Measurements from ENCODE around the gene CWC22.

Gene CWC22

DNA sequence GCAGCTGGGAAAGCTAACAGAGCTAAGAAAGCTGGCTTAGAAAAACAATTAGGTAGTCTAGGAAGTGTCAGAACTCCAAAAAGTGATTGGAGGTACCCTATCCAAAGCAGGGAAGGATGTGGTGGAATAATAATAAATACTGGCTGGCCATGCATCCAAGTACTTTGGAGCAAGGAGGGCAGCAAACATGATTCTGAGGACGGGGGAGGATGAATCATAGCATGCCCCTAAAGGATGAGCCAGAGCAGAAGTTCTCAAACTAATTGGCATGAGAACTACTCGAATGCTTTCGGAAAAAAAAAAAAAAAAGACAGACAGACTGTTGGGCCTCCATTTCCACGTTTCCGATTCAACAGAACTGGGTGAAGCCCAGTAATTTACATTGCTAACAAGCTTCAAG is 2.4 kb downstream of the CWC22 start:
- no peak overlapping the region for H3K4me3 ChIP-seq
- H3K36me3 ChIP-seq = peaks cover 4% of the 10 kb centered on the region; the same call in 1 of the 2 replicates
- 0 out of 2 replicates have a peak overlapping the region, but pooled peaks have one; percentile 65 for H3K4me2 ChIP-seq
- no peak overlapping the region for H3K27ac ChIP-seq
- H3K4me1 ChIP-seq = peaks cover 27% of the 10 kb centered on the region
- no peak for TF ChIP-seq Cebpa-rat (IDR thresholded peaks at IDR 0.05)
- no peak overlapping the region for H3K9ac ChIP-seq
- no peaks in the 10 kb centered on the region for H3K27me3 ChIP-seq
- H3K9me3 ChIP-seq = no peaks in the 10 kb centered on the region
- peaks cover 38% of the 10 kb centered on the region for H4K20me1 ChIP-seq

DNA sequence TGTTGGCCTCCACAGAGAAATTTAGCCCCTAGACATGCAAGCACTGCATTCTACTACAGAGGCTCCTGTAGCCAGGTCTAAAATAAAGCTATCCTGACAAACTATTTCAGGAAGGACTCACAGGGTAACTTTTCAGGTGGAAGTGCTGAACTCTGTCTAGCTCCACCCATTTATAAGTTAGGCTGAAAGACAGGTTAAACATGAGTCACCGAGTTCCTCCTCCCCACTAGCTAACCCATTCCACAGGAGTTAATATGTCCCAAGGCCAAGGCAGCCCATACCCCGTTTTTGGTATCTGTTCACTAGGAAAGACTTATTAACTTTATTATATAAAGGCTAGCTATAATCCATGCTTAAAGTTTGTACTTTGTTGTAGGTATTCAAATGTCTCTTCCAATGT is 3.5 kb downstream of the CWC22 start:
- H3K4me3 ChIP-seq = no peak overlapping the region
- TF ChIP-seq Cebpa-rat (IDR thresholded peaks at IDR 0.05) = no peak

DNA sequence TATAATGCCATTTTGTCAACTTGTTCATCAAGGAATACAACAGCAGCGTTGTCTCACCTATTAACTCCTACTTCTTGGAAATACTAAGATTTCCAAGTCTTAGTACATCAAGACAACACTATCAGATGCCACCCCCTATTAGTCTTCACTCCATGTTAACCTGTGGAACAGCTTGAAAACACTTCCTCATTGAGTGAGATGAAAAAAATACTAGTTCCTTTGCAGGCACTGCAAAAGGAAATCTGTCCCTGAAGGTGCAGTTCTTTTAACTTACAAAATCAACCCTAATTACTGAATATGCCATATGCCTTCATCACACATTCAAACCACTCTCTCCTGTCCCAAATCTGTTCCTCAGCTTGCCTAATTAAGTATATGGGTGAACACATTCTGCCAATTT is 4.0 kb downstream of the CWC22 start:
- Histone ChIP-seq H3K9me3 (no peaks in the 10 kb centered on the region), H3K9ac (no peak overlapping the region), H3K4me3 (no peak overlapping the region), H3K4me2 (no peak overlapping the region), H3K36me3 (peaks cover 4% of the 10 kb centered on the region; the same call in 1 of the 2 replicates), H3K27me3 (no peaks in the 10 kb centered on the region), H3K4me1 (peaks cover 27% of the 10 kb centered on the region), H3K27ac (no peak overlapping the region), H4K20me1 (peaks cover 54% of the 10 kb centered on the region)
- no peak for TF ChIP-seq Cebpa-rat (IDR thresholded peaks at IDR 0.05)

More for the DNA sequence above, 3.5 kb downstream of the CWC22 start:
- Histone ChIP-seq H3K9ac (no peak overlapping the region), H3K27ac (no peak overlapping the region), H3K4me2 (no peak overlapping the region), H4K20me1 (peaks cover 50% of the 10 kb centered on the region), H3K9me3 (no peaks in the 10 kb centered on the region), H3K36me3 (peaks cover 4% of the 10 kb centered on the region; the same call in 1 of the 2 replicates), H3K4me1 (peaks cover 27% of the 10 kb centered on the region), H3K27me3 (no peaks in the 10 kb centered on the region)

DNA sequence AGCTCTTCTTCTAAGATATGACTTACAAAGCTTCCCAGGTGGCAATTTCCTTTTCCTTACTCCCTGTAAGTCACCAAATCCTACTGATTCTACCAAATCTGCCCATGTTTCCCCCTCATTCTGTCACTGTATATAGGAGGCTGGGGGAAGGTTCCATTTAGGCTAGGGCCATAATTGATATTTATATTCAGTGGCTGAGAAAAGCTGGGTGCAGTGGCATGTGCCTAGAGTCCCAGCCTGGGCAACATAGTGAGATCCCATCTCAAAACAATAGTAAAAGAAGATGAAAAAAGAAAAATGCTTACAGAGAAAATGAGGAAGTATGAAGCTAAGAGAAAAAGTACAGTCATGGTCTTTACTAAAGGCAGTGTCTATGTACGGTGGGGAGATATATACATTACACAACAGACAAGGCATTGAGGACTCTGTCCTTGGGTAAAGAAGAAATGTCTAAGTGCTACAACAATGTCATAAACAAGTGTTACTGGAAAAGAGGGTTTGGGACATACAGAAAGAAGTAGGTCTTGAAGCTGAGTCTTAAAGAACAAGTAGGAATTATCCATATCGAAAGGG is 4.8 kb downstream of the CWC22 start:
- peaks cover 21% of the 10 kb centered on the region for H3K4me1 ChIP-seq

DNA sequence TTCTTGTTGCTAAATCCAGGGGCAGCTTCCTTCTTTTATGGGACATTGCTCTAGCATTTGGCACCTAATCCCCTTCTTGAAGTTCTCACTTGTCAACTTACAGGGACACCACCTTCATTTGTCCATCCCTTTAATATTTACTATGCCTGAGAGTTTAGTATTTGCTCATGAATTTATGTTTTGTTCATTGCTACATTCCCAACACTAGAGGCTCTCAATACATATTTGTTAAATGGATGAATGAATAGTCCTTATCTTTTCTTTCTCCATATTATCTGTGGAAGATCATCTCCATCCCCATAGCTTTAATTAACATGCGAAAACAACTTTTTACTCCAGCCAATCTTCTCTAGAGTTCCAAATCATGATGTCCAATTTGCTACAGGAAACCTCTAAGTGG is 5.4 kb downstream of the CWC22 start:
- no peak overlapping the region for H3K27ac ChIP-seq
- H3K9ac ChIP-seq = no peak overlapping the region
- no peak overlapping the region for H3K4me2 ChIP-seq
- peaks cover 4% of the 10 kb centered on the region; the same call in 1 of the 2 replicates for H3K36me3 ChIP-seq
- TF ChIP-seq Cebpa-rat (IDR thresholded peaks at IDR 0.05) = no peak
- no peaks in the 10 kb centered on the region for H3K27me3 ChIP-seq
- H3K4me3 ChIP-seq = no peak overlapping the region
- H3K9me3 ChIP-seq = no peaks in the 10 kb centered on the region
- H4K20me1 ChIP-seq = peaks cover 65% of the 10 kb centered on the region
- peaks cover 21% of the 10 kb centered on the region for H3K4me1 ChIP-seq

More for the DNA sequence above, 4.8 kb downstream of the CWC22 start:
- Histone ChIP-seq H3K27me3 (no peaks in the 10 kb centered on the region), H3K27ac (no peak overlapping the region), H3K36me3 (peaks cover 4% of the 10 kb centered on the region; the same call in 1 of the 2 replicates), H4K20me1 (peaks cover 62% of the 10 kb centered on the region), H3K9ac (no peak overlapping the region), H3K4me3 (no peak overlapping the region), H3K4me2 (no peak overlapping the region), H3K9me3 (no peaks in the 10 kb centered on the region)
- TF ChIP-seq Cebpa-rat (IDR thresholded peaks at IDR 0.05) = no peak

DNA sequence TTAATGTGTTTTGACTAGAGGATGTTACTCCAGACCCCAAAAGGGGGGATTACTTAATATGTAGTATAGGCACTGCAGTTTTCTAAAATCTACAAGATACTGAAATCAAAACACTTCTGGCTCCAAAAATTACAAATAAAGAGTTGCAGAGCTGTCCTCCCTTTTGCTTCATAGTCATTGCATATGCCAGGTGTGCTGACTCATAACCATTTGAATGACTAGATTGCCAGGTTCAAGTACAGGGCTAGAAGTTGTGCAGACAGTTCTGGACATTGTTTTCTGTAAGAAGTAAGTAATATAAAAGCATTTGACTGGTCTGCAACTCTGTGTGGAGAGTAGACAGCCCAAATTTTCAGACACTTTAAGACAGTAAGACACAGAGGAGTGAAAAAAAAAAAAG is 6.7 kb downstream of the CWC22 start:
- peaks cover 78% of the 10 kb centered on the region for H4K20me1 ChIP-seq
- peaks cover 4% of the 10 kb centered on the region; the same call in 1 of the 2 replicates for H3K36me3 ChIP-seq
- H3K27ac ChIP-seq = no peak overlapping the region
- TF ChIP-seq Cebpa-rat (IDR thresholded peaks at IDR 0.05) = no peak
- no peak overlapping the region for H3K9ac ChIP-seq
- no peaks in the 10 kb centered on the region for H3K9me3 ChIP-seq
- H3K4me1 ChIP-seq = peaks cover 13% of the 10 kb centered on the region
- no peak overlapping the region for H3K4me2 ChIP-seq
- no peak overlapping the region for H3K4me3 ChIP-seq
- H3K27me3 ChIP-seq = no peaks in the 10 kb centered on the region

DNA sequence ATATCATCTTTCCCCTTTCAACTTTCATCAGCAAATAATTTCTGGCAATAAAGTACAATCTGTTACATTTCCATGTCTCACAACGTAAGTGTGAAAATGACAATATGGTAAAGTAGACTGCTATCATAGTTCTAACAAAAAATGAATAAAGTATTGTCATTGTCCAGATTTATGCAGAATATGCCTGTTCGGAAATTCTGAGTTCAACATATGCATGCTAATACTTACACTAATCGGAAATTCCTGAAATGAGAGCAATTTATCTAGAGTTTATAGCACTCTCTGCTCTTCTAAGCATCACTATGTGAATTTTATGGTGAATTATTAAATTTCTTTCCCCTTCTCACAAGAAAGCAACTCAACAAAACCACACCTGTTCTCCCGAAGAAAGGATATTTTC is 8.1 kb downstream of the CWC22 start:
- Histone ChIP-seq H3K4me3 (no peak overlapping the region), H3K27ac (no peak overlapping the region), H3K4me2 (no peak overlapping the region), H3K4me1 (0 out of 2 replicates have a peak, but pooled peaks cover 8% of the 10 kb centered on the region), H3K36me3 (peaks cover 11% of the 10 kb centered on the region; the same call in 1 of the 2 replicates), H3K9ac (no peak overlapping the region), H3K27me3 (no peaks in the 10 kb centered on the region), H3K9me3 (no peaks in the 10 kb centered on the region), H4K20me1 (peaks cover 93% of the 10 kb centered on the region)
- no peak for TF ChIP-seq Cebpa-rat (IDR thresholded peaks at IDR 0.05)

DNA sequence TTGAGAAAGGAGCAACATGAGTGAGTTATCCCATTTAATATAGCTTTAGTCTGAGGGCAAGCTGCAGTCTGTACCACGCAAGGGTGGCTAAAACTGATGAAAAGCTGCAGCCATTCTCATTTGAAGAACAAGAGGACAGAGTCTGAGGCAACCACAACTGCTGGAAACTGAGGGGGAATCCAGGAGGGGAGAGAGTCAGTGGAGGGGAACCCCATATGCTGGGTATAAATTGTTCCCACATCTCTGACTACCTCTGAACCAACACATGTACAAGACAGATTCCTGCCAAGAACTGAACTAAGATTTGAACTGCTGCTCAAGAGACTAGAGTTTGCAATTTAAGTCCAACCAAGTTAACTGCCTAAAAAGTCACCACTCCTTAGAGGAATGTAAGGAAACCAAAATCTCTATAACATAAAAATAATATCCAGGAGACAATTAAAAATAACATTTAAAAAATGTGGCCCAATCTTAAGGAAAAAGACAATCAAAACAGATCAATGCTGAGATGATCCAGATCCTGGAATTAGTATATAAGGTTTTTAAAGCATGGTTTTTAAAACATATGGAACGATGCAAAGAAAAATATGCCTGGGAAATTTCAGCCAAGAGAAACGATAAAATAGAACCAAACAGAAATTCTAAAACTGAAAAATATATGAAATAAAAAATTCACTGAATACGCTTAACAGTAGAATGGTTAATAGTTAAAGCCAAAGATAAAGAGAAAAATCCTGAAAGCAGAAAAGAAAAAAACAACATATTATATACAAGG is 11.2 kb downstream of the CWC22 start:
- Histone ChIP-seq H3K4me2 (no peak overlapping the region), H3K4me3 (no peak overlapping the region), H3K4me1 (0 out of 2 replicates have a peak, but pooled peaks cover 2% of the 10 kb centered on the region), H4K20me1 (peaks cover 97% of the 10 kb centered on the region), H3K9me3 (no peaks in the 10 kb centered on the region), H3K9ac (no peak overlapping the region), H3K27ac (no peak overlapping the region), H3K36me3 (peaks cover 30% of the 10 kb centered on the region), H3K27me3 (no peaks in the 10 kb centered on the region)
- no peak for TF ChIP-seq Cebpa-rat (IDR thresholded peaks at IDR 0.05)

DNA sequence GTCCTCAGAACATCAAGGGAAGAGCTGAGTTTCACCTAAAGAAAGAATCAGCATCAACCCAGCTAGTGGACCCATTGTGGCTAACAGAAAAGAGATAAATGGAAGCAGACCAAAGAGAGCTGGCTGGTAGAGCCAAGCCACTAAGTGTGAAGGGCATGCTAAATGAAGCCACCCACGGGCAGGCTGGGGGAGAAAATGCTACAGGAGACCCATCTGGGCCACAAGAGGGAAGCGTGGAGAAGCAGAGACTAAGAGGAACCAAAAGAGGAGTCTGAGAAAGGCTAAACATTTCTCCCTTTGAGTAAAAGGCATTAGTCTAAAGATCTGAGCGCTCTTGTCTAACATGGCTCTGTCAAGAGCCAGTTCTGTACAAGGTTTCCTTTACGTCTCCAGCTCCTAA is 15.8 kb downstream of the CWC22 start:
- no peaks in the 10 kb centered on the region for H3K4me1 ChIP-seq
- no peaks in the 10 kb centered on the region for H3K9me3 ChIP-seq
- peaks cover 53% of the 10 kb centered on the region for H3K36me3 ChIP-seq
- H3K27me3 ChIP-seq = no peaks in the 10 kb centered on the region
- H4K20me1 ChIP-seq = peaks cover 62% of the 10 kb centered on the region
- H3K27ac ChIP-seq = no peak overlapping the region
- TF ChIP-seq Cebpa-rat (IDR thresholded peaks at IDR 0.05) = no peak
- H3K4me2 ChIP-seq = no peak overlapping the region
- no peak overlapping the region for H3K4me3 ChIP-seq
- no peak overlapping the region for H3K9ac ChIP-seq

DNA sequence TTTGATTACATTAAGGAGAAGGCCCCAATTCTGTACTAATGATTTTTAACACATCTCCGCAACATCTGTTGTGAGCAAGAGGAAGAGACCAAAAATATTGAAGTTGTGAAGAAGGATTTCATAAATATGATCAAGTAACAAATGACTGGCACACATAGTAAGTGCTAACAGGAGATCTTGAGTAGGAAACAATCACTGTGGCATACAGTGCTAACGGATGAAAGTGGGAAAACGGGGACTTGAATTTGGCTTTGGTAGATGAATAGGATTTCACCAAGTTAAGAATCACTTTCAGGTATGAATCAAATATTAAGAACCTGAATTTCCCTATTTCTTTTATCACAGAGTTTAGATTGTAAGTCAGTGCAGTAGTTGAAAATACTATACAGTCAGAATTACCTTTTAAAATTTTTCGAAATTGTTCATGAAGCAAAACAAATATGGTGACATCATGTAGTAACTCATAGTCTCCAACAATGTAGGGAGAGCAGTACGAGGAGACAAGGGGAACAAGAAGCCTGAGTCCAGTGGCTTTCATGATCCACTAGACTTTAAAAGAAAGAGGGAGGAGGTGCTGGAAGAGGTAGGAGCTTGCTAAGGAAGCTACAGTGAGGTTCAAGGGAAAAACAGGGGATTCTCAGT is 16.3 kb downstream of the CWC22 start:
- Histone ChIP-seq H3K27me3 (no peaks in the 10 kb centered on the region), H3K9ac (no peak overlapping the region), H3K36me3 (peaks cover 59% of the 10 kb centered on the region), H3K9me3 (no peaks in the 10 kb centered on the region), H3K4me2 (no peak overlapping the region), H4K20me1 (peaks cover 57% of the 10 kb centered on the region), H3K4me1 (peaks cover 4% of the 10 kb centered on the region; the same call in 1 of the 2 replicates), H3K27ac (no peak overlapping the region), H3K4me3 (no peak overlapping the region)
- no peak for TF ChIP-seq Cebpa-rat (IDR thresholded peaks at IDR 0.05)
